Measurements from ENCODE around the gene NFRKB. TPM values are rescaled to one million over a fixed set of nuclear protein-coding genes. Genes with fewer than 3 reads are reported as not detected.
"Not testable (repeated sequence)": the region's sequence is repeated elsewhere in the genome, so short reads cannot be mapped to it uniquely, and the experiment has no call there.

NFRKB gene
- total RNA-seq, 2 donors from 2014 or later = 53.6 to 61.1 TPM

DNA sequence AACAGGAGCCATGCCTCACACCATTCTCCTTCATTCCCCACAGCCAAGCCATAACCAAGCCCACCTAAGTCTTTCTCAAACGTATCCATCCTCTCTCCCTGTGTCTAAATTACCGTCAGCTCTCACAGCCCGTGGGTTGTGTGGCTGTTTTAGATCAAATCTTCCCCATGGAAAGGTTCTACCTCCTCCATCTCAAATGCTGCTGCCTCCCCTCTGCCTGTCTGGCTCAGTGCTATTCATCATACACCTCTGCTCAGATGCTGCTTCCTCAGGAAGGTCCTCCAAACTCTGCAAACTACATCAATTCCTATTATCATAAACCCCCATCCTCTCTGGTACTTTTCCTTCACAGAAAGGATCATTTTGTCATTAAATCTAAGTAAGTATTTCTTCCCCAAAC is 15.1 kb downstream of the NFRKB start:
- peaks cover 25% of the 10 kb centered on the region for H3K36me3 Mint-ChIP-seq (ENCODE audit: low read depth)
- H3K27me3 Mint-ChIP-seq = no peaks in the 10 kb centered on the region
- no peaks in the 10 kb centered on the region for H3K9me3 ChIP-seq (ENCODE audit: control insufficient read depth, low read length, poor library complexity, severe bottlenecking)
- H3K4me1 Mint-ChIP-seq = peaks cover 17% of the 10 kb centered on the region
- H3K27ac Mint-ChIP-seq = peak overlapping the region; percentile 85
- H3K4me3 Mint-ChIP-seq = no peak overlapping the region
- no peak for ATAC-seq
- no peak for DNase-seq

GRCh38 chr11:129871914-129872313 is 23.5 kb downstream of the NFRKB start:
- no peak for ATAC-seq
- no peak for DNase-seq
- H3K9me3 ChIP-seq (ENCODE audit: control insufficient read depth, low read length, poor library complexity, severe bottlenecking) = no peaks in the 10 kb centered on the region
- peaks cover 22% of the 10 kb centered on the region for H3K36me3 Mint-ChIP-seq (ENCODE audit: low read depth)
- H3K27ac Mint-ChIP-seq = peak overlapping the region; percentile 3
- peaks cover 16% of the 10 kb centered on the region for H3K4me1 Mint-ChIP-seq
- H3K4me3 Mint-ChIP-seq = no peak overlapping the region
- no peaks in the 10 kb centered on the region for H3K27me3 Mint-ChIP-seq

GRCh38 chr11:129868626-129869025 is 26.8 kb downstream of the NFRKB start:
- not testable (repeated sequence) for H3K4me3 Mint-ChIP-seq; H3K27me3 Mint-ChIP-seq; H3K27ac Mint-ChIP-seq; H3K9me3 ChIP-seq (ENCODE audit: control insufficient read depth, low read length, poor library complexity, severe bottlenecking); DNase-seq; ATAC-seq
- H3K36me3 Mint-ChIP-seq (ENCODE audit: low read depth) = peaks cover 18% of the 10 kb centered on the region
- H3K4me1 Mint-ChIP-seq = peaks cover 19% of the 10 kb centered on the region

DNA sequence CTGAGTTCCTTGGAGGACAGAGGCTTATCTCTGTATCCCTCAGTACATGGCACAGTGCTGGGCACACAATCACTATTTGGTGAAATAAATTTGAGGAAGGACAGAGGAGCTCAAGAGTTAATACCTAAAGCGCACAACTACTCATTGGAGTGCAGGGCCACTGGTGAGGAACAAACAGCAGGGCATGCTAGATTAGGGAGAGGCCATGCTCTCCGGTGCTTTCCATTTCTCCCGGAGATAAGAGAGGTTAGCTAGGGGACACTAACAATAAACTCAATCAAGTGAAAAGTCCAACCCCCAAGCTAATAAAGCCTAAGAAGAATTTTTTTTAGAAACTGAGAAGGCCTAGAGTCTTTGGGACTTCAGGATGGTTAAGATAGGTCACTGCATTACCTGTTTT is 29.1 kb downstream of the NFRKB start:
- DNase-seq (no peak), ATAC-seq (no peak)
- no peaks in the 10 kb centered on the region for H3K27me3 Mint-ChIP-seq
- H3K36me3 Mint-ChIP-seq (ENCODE audit: low read depth) = peaks cover 14% of the 10 kb centered on the region
- peaks cover 21% of the 10 kb centered on the region for H3K4me1 Mint-ChIP-seq
- no peaks in the 10 kb centered on the region for H3K9me3 ChIP-seq (ENCODE audit: control insufficient read depth, low read length, poor library complexity, severe bottlenecking)
- H3K27ac Mint-ChIP-seq = no peak overlapping the region
- no peak overlapping the region for H3K4me3 Mint-ChIP-seq

DNA sequence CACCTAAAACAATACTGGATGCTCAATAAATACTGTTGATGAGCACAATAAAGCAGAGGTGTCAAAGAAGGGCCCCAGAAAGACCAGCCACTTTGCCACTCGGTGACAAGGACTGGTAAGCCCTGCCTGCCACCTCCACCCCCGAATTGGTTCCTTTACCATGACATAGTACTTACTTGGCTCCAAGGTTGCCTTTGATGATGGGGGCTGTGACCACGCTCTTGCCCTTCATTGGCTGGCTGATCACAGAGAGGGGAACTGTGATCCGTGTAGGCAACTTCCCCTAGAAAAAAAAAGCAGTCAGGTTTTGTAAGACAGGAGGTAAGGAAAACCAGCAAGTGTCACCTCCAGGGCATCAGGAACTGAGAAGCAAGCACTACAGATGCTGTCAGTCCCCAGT is 29.7 kb downstream of the NFRKB start:
- H3K36me3 Mint-ChIP-seq (ENCODE audit: low read depth) = peaks cover 9% of the 10 kb centered on the region
- peak overlapping the region; percentile 66 for H3K4me3 Mint-ChIP-seq
- DNase-seq (no peak), ATAC-seq (no peak)
- no peaks in the 10 kb centered on the region for H3K27me3 Mint-ChIP-seq
- H3K27ac Mint-ChIP-seq = no peak overlapping the region
- peaks cover 19% of the 10 kb centered on the region for H3K4me1 Mint-ChIP-seq
- H3K9me3 ChIP-seq (ENCODE audit: control insufficient read depth, low read length, poor library complexity, severe bottlenecking) = no peaks in the 10 kb centered on the region

GRCh38 chr11:129864811-129865210 is 30.6 kb downstream of the NFRKB start:
- Mint-ChIP-seq H3K27ac (no peak overlapping the region), H3K4me1 (peaks cover 19% of the 10 kb centered on the region)
- no peak for ATAC-seq

DNA sequence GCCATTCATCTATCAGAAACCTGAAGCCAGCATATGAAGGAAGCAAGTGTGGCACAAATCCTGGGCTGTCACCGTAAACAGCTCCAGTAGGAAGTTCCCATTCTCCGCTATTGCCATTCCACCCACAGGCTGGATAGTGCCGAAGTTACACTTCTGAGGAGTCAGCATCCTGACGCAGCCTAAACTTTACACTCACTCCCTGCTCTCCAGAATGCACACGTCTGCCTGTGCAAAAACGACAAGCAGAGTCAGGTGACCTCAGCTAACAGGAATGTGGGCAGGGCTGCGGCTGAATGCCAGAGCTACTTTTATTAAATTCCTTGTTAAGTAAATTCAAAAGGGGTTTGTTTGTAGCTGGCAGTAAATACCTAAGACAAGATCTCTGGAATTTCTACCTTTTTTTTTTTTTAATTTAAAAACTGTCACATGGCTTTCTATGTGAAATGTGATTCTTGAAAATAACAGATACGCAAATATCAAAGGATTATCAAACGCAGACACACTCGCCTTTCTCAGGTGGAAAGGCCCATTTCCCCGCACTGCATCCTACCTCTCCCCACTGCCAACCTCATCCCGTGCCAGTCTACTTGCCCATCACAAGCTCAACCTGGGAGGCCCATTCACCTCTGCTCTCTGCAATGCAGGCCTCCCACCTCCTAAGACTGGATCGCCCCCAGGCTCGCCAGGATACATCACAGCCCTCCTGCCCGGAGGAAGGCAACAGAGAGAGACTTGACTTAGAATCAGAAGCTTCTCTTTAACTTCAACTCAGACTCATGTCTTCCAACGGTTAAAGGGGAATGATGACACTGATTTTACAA is 33.5 kb downstream of the NFRKB start:
- peaks cover 21% of the 10 kb centered on the region for H3K4me1 Mint-ChIP-seq
- H3K36me3 Mint-ChIP-seq (ENCODE audit: low read depth) = peaks cover 6% of the 10 kb centered on the region
- peak overlapping the region; percentile 47 for H3K4me3 Mint-ChIP-seq
- H3K27me3 Mint-ChIP-seq = no peaks in the 10 kb centered on the region
- ATAC-seq (no peak), DNase-seq (no peak)
- peak overlapping the region; percentile 93 for H3K27ac Mint-ChIP-seq
- H3K9me3 ChIP-seq (ENCODE audit: control insufficient read depth, low read length, poor library complexity, severe bottlenecking) = no peaks in the 10 kb centered on the region

More at GRCh38 chr11:129864811-129865210, 30.6 kb downstream of the NFRKB start:
- H3K4me3 Mint-ChIP-seq = no peak overlapping the region
- no peaks in the 10 kb centered on the region for H3K9me3 ChIP-seq (ENCODE audit: control insufficient read depth, low read length, poor library complexity, severe bottlenecking)
- no peak for DNase-seq
- H3K36me3 Mint-ChIP-seq (ENCODE audit: low read depth) = peaks cover 8% of the 10 kb centered on the region
- no peaks in the 10 kb centered on the region for H3K27me3 Mint-ChIP-seq

DNA sequence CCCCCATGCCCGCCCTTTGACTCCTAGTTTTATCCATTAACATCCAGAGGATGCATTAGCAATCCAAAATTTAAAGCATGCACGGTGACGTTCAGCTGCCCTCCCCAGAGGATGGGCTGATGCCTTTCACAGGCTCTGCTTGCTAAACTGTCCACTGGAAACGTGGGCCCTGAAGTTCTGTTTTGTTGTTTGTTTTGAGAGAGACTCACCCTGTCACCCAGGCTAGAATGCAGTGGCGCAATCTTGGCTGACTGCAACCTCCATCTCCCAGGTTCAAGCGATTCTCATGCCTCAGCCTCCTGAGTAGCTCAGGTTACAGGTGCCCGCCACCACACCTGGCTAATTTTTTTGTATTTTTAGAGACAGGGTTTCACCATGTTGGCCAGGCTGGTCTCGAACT is 39.3 kb downstream of the NFRKB start:
- Mint-ChIP-seq H3K36me3 (ENCODE audit: low read depth) (peaks cover 2% of the 10 kb centered on the region), H3K27ac (no peak overlapping the region), H3K27me3 (no peaks in the 10 kb centered on the region), H3K4me1 (peaks cover 27% of the 10 kb centered on the region), H3K4me3 (no peak overlapping the region)
- no peaks in the 10 kb centered on the region for H3K9me3 ChIP-seq (ENCODE audit: control insufficient read depth, low read length, poor library complexity, severe bottlenecking)
- no peak for DNase-seq
- ATAC-seq = no peak

DNA sequence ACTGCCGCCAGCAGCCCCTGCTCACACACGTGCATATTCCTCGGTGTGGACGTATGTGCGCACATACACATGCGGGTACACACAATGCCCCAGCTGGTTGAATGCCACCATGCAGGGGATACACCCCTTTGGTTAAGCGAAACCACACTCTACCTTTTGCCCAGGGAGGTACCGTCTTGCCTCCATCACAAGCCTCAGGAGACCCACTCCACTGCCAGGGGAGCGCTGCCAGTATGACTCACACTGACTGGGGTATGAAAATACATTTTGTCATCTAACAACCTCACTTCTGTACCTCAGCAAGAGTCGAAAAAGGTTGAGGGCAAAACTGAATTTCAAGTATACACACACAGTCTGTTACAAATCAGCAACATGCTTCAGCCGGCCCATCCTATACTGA is 40.3 kb downstream of the NFRKB start:
- ATAC-seq (no peak), DNase-seq (no peak)
- H3K36me3 Mint-ChIP-seq (ENCODE audit: low read depth) = peaks cover 4% of the 10 kb centered on the region
- no peaks in the 10 kb centered on the region for H3K27me3 Mint-ChIP-seq
- peak overlapping the region; percentile 97 for H3K27ac Mint-ChIP-seq
- H3K9me3 ChIP-seq (ENCODE audit: control insufficient read depth, low read length, poor library complexity, severe bottlenecking) = no peaks in the 10 kb centered on the region
- H3K4me3 Mint-ChIP-seq = no peak overlapping the region
- H3K4me1 Mint-ChIP-seq = peaks cover 32% of the 10 kb centered on the region

DNA sequence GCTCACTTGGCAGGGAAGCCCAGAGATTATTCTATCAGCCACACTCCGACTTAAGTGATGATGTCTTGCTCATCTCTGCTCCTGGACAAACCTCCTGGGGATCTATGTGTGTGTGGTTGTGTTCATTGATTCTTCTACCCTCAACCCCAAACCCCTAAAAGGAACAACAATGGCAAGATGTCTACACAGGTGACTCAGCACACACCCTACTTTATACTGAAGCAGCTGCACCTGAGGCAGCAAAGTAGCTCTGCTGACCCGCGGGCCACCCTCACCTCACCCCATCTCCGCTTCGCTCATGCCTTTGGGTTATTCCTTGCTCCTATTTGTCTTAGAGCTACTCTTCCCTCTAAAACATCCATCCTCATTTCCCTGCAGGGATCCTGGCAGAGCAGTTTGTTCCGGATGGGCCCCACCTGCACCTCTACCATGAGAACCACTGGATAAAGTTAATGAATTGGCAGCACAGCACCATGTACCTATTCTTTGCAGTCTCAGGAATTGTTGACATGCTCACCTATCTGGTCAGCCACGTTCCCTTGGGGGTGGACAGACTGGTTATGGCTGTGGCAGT is 41.1 kb downstream of the NFRKB start:
- peaks cover 31% of the 10 kb centered on the region for H3K4me1 Mint-ChIP-seq
- DNase-seq = no peak

DNA sequence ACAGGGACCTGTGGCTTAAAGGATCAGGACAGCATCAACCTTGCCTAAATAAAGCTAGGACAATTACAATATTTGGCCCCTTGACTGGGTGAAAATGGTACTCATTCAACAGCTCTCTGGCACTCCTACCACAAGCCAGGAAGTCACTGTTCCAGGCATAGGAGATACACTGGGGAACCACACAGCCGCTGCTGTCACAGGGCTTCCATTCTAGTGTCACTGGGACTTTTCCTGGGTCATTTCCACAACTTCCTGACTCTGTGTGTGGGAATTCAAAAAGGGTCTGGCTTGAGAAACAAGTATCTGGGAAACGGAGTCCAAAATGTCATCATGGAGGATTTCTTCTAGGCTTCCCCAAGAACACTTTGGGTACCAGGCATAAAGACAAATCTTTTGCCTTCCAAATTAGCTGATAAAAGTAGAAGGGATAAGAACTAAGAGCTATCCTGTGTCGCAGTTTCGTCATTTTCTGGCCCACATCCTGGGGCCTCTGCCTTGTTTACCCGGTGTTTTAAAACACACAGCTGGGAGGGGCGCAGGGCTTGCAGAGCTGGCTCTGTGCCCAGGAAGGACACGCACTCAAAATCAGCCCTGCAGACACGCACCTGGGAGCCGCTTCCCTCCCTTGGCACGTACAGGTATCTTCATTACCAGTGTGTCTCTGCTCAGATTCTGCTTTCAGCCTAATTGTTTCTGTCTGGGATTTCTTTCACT is 41.7 kb downstream of the NFRKB start:
- Mint-ChIP-seq H3K27ac (peak overlapping the region; percentile 97), H3K27me3 (no peaks in the 10 kb centered on the region), H3K4me1 (peaks cover 30% of the 10 kb centered on the region), H3K36me3 (ENCODE audit: low read depth) (peaks cover 4% of the 10 kb centered on the region), H3K4me3 (peak overlapping the region; percentile 78)
- peak; percentile 94 for ATAC-seq
- DNase-seq = peak in 2 of 3 donors; percentile 59 to 65
- H3K9me3 ChIP-seq (ENCODE audit: control insufficient read depth, low read length, poor library complexity, severe bottlenecking) = no peaks in the 10 kb centered on the region

More for the DNA sequence above, 41.1 kb downstream of the NFRKB start:
- H3K36me3 Mint-ChIP-seq (ENCODE audit: low read depth) = peaks cover 4% of the 10 kb centered on the region
- peak; percentile 45 for ATAC-seq
- H3K27ac Mint-ChIP-seq = peak overlapping the region; percentile 97
- no peaks in the 10 kb centered on the region for H3K9me3 ChIP-seq (ENCODE audit: control insufficient read depth, low read length, poor library complexity, severe bottlenecking)
- peak overlapping the region; percentile 78 for H3K4me3 Mint-ChIP-seq
- H3K27me3 Mint-ChIP-seq = no peaks in the 10 kb centered on the region

GRCh38 chr11:129852125-129852740 is 43.1 kb downstream of the NFRKB start:
- no peaks in the 10 kb centered on the region for H3K9me3 ChIP-seq (ENCODE audit: control insufficient read depth, low read length, poor library complexity, severe bottlenecking)
- H3K36me3 Mint-ChIP-seq (ENCODE audit: low read depth) = peaks cover 4% of the 10 kb centered on the region
- ATAC-seq (no peak), DNase-seq (no peak)
- no peaks in the 10 kb centered on the region for H3K27me3 Mint-ChIP-seq
- peaks cover 28% of the 10 kb centered on the region for H3K4me1 Mint-ChIP-seq
- H3K27ac Mint-ChIP-seq = peak overlapping the region; percentile 97
- no peak overlapping the region for H3K4me3 Mint-ChIP-seq
